Activated CD8-positive, alpha-beta memory T cell treated with anti-CD3 and anti-CD28 coated beads, Interleukin-2, amount 10 ng/mL, durations not matched to agents 7 days and 5 days (primary cell): ENCODE results near the gene BUB1B. TPM values are rescaled to one million over a fixed set of nuclear protein-coding genes. Genes with fewer than 3 reads are reported as not detected.
"Not testable (repeated sequence)": the region's sequence is repeated elsewhere in the genome, so short reads cannot be mapped to it uniquely, and the experiment has no call there.

Experiments
- ATAC-seq: fragments of 150-1000 bp; cut with Tn5 transposase; one replicate; pipeline ENCODE4 v1.10.0; 2021; ENCODE audit warnings: moderate library complexity
- CTCF ChIA-PET: fragments of 350-600 bp; sonication (Branson Sonifier 250); formaldehyde crosslinking; loops from one replicate; lab custom pipeline; 2021; ENCODE audit warnings: antibody characterized with exemption; lab: Charles Lee
- DNase-seq: peaks from one replicate; pipeline ENCODE4 v3.0.0-alpha.2; 2020
- H3K27ac Mint-ChIP-seq: one replicate; pipeline ENCODE4 v1.8.0; 2021; ENCODE audit warnings: mild to moderate bottlenecking, mixed read lengths
- H3K27me3 Mint-ChIP-seq: one replicate; pipeline ENCODE4 v1.8.0; 2021; ENCODE audit warnings: mixed read lengths
- H3K36me3 Mint-ChIP-seq: one replicate; pipeline ENCODE4 v1.8.0; 2021; ENCODE audit warnings: mild to moderate bottlenecking, mixed read lengths
- H3K4me1 Mint-ChIP-seq: one replicate; pipeline ENCODE4 v1.8.0; 2021; ENCODE audit warnings: mixed read lengths
- H3K4me3 Mint-ChIP-seq: one replicate; pipeline ENCODE4 v1.8.0; 2021; ENCODE audit warnings: mild to moderate bottlenecking, moderate library complexity, mixed read lengths
- H3K9me3 Mint-ChIP-seq: one replicate; pipeline ENCODE4 v1.8.0; 2022; ENCODE audit warnings: low read depth, mixed read lengths
- total RNA-seq, 2 experiments: library from RNA; stranded (reverse); gene quantifications; one replicate each; pipeline ENCODE4 v1.2.3, GENCODE V29; 2021

Gene BUB1B
- total RNA-seq, 2 experiments from 2014 or later = 89.5 to 107 TPM

DNA sequence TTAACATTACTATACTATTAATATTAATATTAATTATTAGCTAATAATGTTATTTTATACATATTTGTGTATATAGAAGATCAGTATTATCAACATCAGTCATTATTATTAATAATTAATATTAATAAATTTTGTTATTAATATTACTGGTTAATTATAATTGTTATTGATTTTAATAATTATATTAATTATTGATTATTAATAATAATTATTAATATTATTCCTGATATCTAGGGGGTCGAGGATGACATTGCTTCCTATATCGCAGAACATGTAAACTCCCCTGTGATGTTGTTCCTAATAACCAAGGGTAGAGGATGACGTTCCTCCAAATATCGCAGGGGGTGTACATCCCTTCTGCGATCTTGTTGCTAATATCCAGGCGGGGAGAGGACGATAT lies 34.9 kb upstream of the BUB1B start:
- Mint-ChIP-seq H3K4me3 (no peak overlapping the region), H3K27me3 (peaks cover 10% of the 10 kb centered on the region), H3K27ac (no peak overlapping the region), H3K4me1 (no peaks in the 10 kb centered on the region), H3K9me3 (no peaks in the 10 kb centered on the region), H3K36me3 (no peaks in the 10 kb centered on the region)
- DNase-seq (no peak), ATAC-seq (no peak)
- CTCF ChIA-PET = no interaction called here

DNA sequence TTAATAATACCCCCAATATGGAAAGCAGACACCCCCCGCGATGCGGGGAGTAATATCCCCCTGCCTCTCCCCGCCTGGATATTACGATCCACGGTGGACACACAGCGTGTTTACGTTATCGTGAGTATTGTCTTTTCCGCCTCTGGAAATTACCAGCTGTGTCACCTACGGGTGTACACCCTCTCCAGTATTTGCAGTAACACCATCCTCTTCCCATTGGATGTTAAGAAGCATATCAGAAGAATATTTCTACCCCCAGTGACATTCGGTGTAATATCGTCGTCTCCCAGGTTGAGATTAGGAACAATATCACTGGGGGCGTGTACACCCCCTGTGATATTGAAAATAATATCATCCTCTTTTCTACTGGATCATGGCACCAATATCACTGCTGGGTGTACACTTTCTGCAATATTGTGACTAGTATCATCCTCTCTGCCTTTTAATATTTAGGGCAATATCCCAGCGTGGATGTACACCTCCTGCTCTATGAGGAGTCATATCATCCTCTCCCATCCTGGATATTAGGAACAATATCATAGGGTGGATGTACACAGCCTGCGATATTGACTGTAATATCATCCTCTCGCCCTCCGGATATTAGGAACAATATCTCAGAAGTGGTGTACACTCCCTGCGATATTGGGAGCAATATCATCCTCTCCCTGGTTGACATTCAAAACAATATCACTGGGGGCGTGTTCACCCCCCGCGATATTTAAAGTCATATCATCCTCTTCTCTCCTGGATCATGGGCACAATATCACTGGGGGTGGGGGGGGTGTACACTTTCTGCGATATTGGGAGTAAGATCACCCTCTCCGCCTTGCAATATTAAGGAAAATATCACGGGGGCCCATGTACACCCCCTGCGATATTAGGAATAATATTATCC lies 31.9 kb upstream of the BUB1B start:
- Mint-ChIP-seq H3K4me3 (no peak overlapping the region), H3K27me3 (no peaks in the 10 kb centered on the region), H3K4me1 (no peaks in the 10 kb centered on the region), H3K36me3 (no peaks in the 10 kb centered on the region), H3K9me3 (no peaks in the 10 kb centered on the region), H3K27ac (no peak overlapping the region)
- CTCF ChIA-PET = interaction anchor here (1.0 to 1.4 kb wide), 2 partner anchors 12 to 82 kb away, joined by 4 read pairs; no protein-coding TSS in a partner anchor
- DNase-seq (peak; percentile 54), ATAC-seq (peak; percentile 59)

DNA sequence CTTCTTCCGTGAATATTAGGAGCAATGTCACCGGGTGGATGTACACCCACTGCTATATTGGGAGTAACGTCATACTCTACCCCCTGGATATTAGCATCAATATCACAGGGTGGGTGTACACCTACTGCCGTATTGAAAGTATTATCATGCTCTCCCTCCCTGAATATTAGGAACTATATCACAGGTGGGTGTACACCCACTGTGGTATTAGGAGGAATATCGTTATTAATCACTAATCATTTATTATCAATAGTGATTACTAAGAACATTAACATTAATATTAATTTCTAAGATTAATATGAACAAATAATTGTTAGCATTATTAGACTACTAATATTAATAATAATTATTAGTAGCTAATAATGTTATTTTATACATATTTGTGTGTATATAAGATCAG lies 30.8 kb upstream of the BUB1B start:
- H3K27me3 Mint-ChIP-seq = no peaks in the 10 kb centered on the region
- ATAC-seq (no peak), DNase-seq (no peak)
- no peaks in the 10 kb centered on the region for H3K9me3 Mint-ChIP-seq
- no peak overlapping the region for H3K4me3 Mint-ChIP-seq
- no peaks in the 10 kb centered on the region for H3K36me3 Mint-ChIP-seq
- no peaks in the 10 kb centered on the region for H3K4me1 Mint-ChIP-seq
- H3K27ac Mint-ChIP-seq = no peak overlapping the region
- CTCF ChIA-PET = no interaction called here

DNA sequence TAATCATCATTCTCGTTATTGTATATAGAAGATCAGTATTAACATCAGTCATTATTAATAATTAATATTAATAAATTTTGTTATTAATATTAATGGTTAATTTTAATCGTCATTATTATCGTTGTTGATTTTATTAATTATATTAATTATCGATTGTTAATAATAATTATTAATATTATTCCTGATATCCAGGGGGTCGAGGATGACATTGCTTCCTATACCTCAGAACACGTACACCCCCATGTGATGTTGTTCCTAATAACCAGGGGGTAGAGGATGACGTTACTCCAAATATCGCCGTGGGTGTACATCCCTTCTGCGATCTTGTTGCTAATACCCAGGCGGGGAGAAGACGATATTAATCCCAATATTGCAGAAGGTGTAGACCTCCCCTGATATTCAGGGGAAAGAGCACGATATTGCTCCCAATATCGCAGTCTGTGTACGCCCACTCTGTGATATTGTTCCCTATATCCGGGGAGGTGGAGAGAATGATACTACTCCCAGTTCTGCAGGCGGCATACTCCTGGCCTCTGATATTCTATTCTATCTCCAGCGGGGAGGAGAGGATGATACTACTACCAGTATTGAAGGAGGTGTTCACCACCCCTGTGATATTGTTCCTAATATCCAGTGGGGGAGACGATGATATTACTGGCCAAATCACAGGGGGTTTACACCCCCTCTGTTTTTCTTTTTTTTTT lies 29.9 kb upstream of the BUB1B start:
- no peak overlapping the region for H3K4me3 Mint-ChIP-seq
- ATAC-seq (peak; percentile 33), DNase-seq (no peak)
- no peaks in the 10 kb centered on the region for H3K9me3 Mint-ChIP-seq
- CTCF ChIA-PET = no interaction called here
- H3K27me3 Mint-ChIP-seq = no peaks in the 10 kb centered on the region
- no peaks in the 10 kb centered on the region for H3K36me3 Mint-ChIP-seq
- no peak overlapping the region for H3K27ac Mint-ChIP-seq
- H3K4me1 Mint-ChIP-seq = no peaks in the 10 kb centered on the region

DNA sequence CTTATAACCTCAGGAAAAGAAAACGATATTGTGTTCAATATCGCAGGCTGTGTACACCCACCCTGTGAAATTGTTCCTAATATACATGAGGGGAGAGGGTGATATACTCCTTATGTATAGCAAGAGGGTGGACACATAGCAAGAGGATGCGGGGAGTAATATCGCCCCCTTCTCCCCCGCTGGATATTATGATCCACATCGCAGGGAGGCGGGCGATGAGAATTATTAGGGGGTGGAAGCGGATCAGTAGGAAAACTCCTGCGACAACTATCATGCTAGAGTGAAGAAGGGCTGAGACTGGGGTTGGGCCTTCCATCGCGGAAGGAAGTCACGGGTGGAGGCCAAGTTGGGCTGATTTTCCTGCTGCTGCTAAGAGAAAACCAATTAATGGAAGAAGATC lies 27.3 kb upstream of the BUB1B start:
- no peaks in the 10 kb centered on the region for H3K4me1 Mint-ChIP-seq
- CTCF ChIA-PET = no interaction called here

DNA sequence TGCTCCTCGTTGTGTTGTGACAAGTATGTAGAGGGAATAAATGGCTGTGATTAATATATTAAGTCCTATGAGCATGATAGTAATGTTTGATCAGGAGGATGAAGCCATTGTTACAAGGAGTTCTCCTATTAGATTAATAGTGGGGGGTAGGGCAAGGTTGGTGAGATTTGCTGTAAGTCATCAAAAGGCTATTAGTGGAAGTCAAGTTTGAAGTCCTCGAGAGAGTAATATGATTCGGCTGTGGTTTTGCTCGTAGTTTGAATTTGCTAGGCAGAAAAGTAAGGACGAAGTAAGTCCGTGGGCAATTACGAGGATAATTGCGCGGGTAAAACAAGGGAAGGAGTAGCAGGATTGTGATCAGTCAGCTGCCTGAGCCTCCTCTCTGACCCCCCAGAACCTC lies 26.0 kb upstream of the BUB1B start:
- Mint-ChIP-seq H3K27me3 (no peaks in the 10 kb centered on the region), H3K9me3 (no peaks in the 10 kb centered on the region), H3K27ac (no peak overlapping the region), H3K4me3 (no peak overlapping the region), H3K36me3 (no peaks in the 10 kb centered on the region), H3K4me1 (no peaks in the 10 kb centered on the region)
- ATAC-seq (no peak), DNase-seq (no peak)
- CTCF ChIA-PET = no interaction called here

More for the DNA sequence above, 27.3 kb upstream of the BUB1B start:
- no peak for ATAC-seq
- Mint-ChIP-seq H3K27me3 (no peaks in the 10 kb centered on the region), H3K36me3 (no peaks in the 10 kb centered on the region), H3K27ac (no peak overlapping the region), H3K4me3 (no peak overlapping the region), H3K9me3 (no peaks in the 10 kb centered on the region)
- DNase-seq = no peak

DNA sequence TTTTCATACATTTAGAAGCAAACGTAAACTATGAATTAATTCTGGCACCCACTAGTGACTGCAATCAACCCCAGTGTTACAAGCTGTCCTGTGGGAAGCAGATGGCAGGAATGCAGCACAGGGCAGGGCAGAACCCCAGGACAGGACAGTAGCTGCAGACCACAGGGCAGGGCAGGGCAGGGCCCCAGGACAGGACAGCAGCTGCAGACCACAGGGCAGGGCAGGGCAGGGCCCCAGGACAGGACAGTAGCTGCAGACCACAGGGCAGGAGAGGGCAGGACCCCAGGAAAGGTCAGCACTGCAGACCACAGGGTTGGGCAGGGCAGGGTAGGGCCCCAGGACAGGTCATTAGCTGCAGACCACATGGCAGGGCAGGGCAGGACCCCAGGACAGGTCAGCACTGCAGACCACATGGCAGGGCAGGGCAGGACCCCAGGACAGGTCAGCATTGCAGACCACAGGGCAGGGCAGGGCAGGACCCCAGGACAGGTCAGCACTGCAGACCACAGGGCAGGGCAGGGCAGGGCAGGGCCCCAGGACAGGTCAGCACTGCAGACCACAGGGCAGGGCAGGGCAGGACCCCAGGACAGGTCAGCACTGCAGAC lies 24.9 kb upstream of the BUB1B start:
- H3K4me3 Mint-ChIP-seq, H3K4me1 Mint-ChIP-seq, H3K27ac Mint-ChIP-seq, H3K36me3 Mint-ChIP-seq, CTCF ChIA-PET, H3K9me3 Mint-ChIP-seq, H3K27me3 Mint-ChIP-seq, DNase-seq, ATAC-seq: not testable (repeated sequence)

DNA sequence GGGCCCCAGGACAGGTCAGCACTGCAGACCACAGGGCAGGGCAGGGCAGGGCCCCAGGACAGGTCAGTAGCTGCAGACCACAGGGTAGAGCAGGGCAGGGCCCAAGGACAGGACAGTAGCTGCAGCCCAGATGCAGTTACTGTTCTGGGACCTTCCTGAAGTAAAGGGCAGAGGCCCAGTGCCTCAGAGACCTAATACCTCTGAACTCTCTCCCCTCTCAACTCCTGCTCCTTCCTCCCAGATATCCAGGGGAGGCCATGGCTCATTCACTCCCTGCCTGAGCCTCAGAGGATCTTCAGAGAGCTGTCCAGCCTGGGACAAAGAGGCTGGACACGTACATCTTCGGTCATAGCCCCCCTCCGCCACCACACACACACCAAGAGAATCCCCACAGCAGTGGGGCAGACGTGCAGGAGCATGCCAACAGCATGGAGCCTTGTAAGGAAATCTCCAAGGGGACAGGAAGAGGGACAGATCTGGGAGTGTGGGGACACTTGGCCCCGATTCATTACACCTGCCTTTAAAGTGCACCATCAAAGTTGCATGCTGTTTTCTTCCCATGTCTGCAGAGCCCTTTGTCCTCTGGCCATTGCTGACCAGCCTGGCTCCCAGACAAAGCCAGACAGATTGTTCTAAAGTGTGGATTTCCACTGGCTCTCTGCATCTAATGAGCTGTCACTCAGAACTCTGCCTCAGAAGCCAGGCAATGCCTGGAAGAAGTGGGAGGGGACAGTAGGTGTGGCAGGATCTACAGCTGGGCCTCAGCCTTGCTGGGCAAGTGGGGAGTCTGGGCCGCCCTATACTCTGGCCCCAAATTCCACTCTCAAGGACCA lies 24.2 kb upstream of the BUB1B start:
- H3K9me3 Mint-ChIP-seq = no peaks in the 10 kb centered on the region
- no peak overlapping the region for H3K4me3 Mint-ChIP-seq
- H3K36me3 Mint-ChIP-seq = no peaks in the 10 kb centered on the region
- ATAC-seq (no peak), DNase-seq (no peak)
- no peak overlapping the region for H3K27ac Mint-ChIP-seq
- H3K4me1 Mint-ChIP-seq = no peaks in the 10 kb centered on the region
- peaks cover under 1% of the 10 kb centered on the region for H3K27me3 Mint-ChIP-seq
- CTCF ChIA-PET = no interaction called here

DNA sequence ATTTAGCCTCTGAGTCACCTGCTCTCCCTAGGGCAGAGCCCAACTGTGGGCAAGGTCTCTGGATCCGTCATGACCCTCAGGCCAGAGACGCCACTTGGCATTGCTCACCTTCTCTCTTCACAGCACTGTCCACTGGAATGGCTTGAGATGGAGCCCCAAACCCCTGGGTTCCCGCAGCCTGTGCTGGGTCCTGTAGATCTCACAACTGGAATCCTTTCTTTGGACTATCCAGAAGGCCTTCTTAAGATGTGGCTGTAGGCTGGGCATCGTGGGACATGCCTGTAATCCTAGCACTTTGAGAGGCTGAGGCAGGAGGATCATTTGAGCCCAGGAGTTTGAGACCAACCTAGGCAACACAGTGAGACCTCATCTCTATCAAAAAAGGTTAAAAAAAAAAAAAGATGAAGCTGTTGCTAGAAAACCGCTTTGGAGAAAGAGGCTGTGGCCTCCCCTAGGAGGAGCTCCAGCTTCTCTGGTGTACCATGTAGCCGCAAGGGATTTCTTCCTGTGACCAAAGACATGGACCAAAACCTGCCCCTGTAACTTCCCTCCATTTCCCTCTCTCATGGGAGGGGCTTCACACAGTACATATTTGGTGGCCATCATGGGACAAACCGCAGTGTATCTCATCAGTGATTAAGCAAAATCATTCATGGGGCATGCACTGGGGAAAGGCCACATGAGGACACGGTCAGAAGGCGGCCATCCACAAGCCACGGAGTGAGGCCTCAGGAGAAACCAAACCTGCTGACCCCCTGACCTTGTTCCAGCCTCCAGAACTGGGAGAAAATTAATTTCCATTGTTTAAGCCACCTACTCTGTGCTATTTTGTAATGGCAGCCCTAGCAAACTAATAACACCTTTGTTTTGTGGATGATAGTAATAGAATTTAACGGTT lies 23.3 kb upstream of the BUB1B start:
- H3K27ac Mint-ChIP-seq = no peak overlapping the region
- CTCF ChIA-PET = interaction anchor here (1.2 kb wide), 1 partner anchor 33 kb away, joined by 4 read pairs; no protein-coding TSS in a partner anchor
- no peak overlapping the region for H3K4me3 Mint-ChIP-seq
- peaks cover 4% of the 10 kb centered on the region for H3K27me3 Mint-ChIP-seq
- H3K9me3 Mint-ChIP-seq = no peaks in the 10 kb centered on the region
- no peak for DNase-seq
- H3K4me1 Mint-ChIP-seq = no peaks in the 10 kb centered on the region
- no peaks in the 10 kb centered on the region for H3K36me3 Mint-ChIP-seq
- ATAC-seq = no peak

DNA sequence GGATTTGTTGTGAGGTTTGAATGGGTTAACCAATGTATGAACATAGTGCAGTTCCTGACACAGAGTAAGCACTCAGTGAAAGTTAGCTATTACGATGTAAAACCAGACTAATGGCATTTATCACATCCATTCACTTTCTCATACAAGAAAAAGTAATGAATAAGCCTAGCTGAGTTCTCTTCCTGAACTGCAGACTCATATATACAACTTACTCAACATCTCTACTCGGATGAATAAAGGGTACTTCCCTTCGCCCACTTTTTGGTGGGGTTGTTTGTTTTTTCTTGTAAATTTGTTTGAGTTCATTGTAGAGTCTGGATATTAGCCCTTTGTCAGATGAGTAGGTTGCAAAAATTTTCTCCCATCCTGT lies 22.7 kb upstream of the BUB1B start:
- H3K4me3 Mint-ChIP-seq, H3K27ac Mint-ChIP-seq, H3K27me3 Mint-ChIP-seq, H3K4me1 Mint-ChIP-seq, H3K9me3 Mint-ChIP-seq, H3K36me3 Mint-ChIP-seq, ATAC-seq, DNase-seq: not testable (repeated sequence)
- CTCF ChIA-PET = interaction anchor here (1.2 kb wide), 1 partner anchor 33 kb away, joined by 4 read pairs; no protein-coding TSS in a partner anchor

DNA sequence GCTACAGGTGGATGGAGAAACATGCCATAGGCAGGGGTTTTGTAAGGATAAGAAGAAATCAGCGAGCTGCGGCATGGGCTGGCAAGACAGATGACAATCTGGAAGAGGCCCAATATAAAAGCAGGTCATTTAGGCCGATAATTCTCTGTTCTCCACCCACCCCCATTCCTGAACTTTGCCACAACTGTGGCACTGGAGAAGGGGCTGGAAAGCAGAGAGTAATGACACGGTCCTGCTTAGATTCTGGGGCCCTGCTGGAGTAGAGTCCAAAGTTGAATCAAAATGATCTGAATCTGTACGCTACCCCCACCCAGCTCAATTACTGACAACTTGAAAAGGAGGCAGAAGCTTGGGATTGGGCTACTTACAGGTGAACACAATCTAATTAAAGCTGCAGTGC lies 18.4 kb upstream of the BUB1B start:
- CTCF ChIA-PET = interaction anchor here (1.5 kb wide), 1 partner anchor 136 kb away, joined by 4 read pairs; no protein-coding TSS in a partner anchor
- Mint-ChIP-seq H3K27me3 (peaks cover 4% of the 10 kb centered on the region), H3K4me1 (no peaks in the 10 kb centered on the region), H3K27ac (no peak overlapping the region), H3K9me3 (no peaks in the 10 kb centered on the region), H3K36me3 (no peaks in the 10 kb centered on the region), H3K4me3 (no peak overlapping the region)
- DNase-seq (peak; percentile 22), ATAC-seq (no peak)

DNA sequence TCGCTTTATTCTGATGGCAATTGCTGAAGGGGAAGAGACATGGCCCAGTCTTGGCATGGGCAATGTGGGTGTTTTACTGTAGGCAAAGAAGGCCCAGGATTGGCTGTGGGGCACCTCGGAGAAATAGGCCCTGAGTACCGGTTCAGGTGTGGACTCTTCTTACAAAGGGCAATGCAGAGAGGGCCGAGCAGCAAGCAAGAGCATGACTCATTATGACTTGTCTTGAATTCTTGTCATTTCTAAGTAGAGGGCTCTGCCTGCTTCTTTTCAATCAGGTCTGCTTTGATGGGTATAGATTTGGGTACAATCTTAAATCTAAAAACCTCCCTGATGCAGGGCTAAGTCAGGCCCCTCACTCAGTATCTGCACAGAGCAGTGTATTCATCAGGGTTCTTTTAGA lies 14.8 kb upstream of the BUB1B start:
- DNase-seq (peak; percentile 35), ATAC-seq (no peak)
- Mint-ChIP-seq H3K27ac (no peak overlapping the region), H3K4me3 (no peak overlapping the region), H3K4me1 (no peaks in the 10 kb centered on the region), H3K9me3 (no peaks in the 10 kb centered on the region), H3K27me3 (peaks cover 11% of the 10 kb centered on the region), H3K36me3 (no peaks in the 10 kb centered on the region)
- CTCF ChIA-PET = no interaction called here
